GM19467 (cell line): Measurements from ENCODE around the gene CD300C.
"Not testable (repeated sequence)": the region's sequence is repeated elsewhere in the genome, so short reads cannot be mapped to it uniquely, and the experiment has no call there.

Experiments used
- ATAC-seq: cut with Tn5 transposase; IDR thresholded peaks from one replicate; pipeline ENCODE4 v1.9.1; 2021; ENCODE audit warnings: mild to moderate bottlenecking, moderate library complexity; ENCODE audit not compliant: unreplicated experiment

CD300C gene

DNA sequence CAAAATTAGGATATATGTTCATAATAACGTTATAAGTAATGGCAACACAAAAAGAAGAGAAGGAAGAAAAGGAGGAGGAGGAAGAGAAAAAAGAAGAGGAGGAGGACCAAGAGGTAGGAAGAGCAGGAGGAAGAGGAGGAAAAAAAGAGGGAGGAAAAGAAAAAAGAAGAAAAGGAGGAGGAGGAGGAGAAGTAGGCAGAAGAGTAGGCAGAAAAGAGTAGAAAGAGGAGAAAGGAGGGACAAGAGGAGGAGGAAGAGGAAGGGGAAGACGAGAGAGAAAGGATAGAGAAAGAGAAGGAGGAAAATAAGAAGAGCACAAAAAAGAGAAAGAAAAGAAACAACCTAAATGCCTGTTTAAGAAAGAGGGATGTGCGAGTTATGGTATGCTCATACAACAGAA lies 9.0 kb downstream of the CD300C start:
- ATAC-seq = no peak

DNA sequence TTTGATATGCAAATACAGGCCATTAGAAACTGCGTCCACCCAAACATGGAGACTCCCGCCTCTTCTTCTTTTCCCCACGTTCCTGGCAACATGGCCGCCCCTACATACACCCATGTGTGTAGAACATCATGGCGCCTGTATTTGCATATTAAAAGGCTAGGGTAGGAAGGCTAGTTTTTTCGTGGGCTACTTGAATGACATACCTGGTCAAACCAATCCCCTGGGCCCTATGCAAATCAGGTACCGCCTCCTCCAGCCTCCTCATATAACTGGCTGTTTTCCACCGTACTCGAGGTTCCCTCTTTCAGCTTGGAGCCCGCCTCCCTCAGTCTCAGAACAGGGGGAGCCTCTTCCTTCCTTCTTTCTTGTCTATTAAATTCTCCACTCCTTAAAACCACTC lies 13.8 kb downstream of the CD300C start:
- ATAC-seq = no peak

DNA sequence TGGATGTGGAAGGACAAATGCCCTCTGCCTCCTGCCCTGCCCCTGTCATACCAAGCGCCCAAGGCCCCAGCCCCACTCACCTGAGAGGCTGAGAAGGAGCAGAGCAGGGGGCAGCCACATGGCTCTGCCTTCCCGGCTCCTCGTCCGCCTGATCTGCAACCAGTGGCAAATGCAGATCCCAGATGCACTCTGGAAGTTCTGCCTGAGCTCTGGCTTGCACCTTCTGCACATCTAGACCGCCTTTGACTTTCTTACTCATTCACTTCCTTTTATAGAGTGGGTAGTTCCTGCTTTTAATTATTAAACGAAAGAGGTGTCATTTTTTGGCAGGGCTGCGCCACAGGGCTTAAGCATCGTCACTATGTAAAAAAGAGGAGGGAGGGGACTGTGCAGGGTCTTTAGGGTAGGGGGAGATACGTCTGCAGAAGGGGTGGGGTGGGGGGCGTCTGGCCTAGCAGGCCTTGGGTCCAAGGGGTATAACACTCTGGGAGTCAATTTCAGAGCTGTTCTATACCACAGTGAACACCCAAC lies 14.6 kb downstream of the CD300C start, which contains the start of gene CD300LB:
Gene CD300LB (minus strand): TSS at position 245 of the 531 bp plus-strand sequence. CDS start 125 bp downstream, at position 120.
- no peak for ATAC-seq

DNA sequence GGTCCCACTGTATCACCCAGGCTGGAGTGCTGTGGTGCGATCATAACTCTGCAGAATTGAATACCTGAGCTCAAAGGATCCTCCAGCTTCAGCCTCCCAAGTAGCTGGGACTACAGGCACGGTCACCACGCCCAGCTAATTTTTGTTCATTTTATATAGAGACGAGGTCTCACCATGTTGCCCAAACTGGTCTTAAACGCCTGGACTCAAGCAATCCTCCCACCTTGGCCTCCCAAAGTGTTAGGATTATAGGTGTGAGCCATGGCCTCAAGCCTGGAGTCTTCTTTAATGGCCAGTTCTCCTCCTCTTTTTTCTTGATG lies 15.1 kb downstream of the CD300C start:
- ATAC-seq = no peak

DNA sequence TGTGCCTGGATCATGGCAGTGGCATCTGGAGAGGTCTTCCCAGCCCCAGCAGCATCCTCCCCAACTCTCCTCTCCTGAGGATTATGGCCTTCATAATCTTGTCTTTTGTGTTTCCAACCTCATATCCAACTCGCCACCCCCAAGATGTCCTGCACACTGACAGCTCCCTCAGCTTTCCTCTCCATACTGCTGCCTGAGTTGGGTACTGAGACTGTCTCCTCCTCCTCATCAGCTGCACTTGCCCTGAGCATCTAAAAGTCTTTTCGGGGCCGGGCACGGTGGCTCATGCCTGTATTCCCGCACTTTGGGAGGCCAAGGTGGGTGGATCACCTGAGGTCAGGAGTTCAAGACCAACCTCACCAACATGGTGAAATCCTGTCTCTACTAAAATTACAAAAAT lies 16.7 kb downstream of the CD300C start:
- ATAC-seq = no peak

DNA sequence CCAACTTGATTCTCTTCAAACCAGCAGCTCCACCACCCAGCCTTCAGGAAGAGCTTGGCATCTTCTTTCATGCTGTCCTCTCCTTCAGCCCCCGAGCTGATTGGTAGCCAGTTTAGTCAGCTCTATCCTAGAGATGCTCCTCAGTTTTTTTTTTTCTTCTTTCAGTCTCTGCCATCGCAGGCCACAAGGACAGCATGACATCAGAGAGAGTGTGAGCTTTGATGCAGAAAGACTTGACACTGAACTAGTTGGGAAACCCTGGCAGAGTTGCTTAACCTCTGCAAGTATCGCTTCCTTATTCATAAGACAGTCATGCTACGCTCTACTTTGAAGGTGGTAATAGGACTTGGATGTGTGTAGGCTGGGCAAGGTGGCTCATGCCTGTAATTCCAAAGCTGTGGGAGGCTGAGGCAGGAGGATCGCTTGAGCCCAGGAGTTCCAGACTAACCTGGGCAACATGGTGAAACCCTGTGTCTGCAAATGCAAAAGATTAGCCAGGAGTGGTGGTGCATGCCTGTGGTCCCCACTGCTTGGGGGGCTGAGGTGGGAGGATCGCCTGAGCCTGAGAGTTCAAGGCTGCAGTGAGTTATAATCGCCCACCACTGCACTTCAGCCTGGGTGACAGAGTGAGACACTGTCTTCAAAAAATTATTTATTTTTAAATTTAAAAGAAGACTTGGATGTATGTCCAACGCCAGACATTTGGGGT lies 17.3 kb downstream of the CD300C start:
- peak; percentile 79 for ATAC-seq

DNA sequence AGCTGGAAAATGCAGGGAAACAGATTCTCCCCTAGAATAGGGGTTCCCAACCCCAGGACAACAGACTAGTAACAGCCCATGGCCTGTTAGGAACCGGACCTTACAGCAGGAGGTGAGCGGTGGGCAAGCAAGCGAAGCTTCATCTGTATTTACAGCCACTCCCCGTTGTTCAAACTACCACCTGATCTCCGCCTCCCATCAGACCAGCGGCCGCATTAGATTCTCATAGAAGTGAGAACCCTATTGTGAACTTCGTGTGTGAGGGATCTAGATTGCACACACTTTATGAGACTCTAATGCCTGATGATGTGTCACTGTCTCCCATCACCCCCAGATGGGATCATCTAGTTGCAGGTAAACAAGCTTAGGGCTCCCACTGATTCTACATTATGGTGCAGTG lies 18.2 kb downstream of the CD300C start:
- no peak for ATAC-seq

DNA sequence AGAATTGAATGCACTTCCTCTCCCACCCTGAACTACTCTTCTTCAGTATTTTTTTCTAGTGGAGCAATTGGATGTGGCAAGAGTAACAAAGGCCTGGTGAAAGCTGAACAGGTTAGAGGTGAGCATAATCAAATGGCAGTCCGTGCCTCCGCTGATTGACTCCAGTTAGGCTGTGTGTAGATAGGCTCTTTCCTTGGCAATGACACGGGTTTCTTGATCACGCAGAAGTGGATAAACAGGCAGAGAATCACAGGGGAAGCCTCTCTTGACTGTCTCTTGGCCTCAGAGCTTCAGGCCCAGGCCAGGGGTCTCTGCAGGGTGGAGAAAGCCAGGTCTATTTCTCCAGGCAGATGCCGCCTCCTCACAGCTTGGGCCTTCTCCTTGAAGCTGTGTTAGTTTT lies 18.8 kb downstream of the CD300C start:
- no peak for ATAC-seq

DNA sequence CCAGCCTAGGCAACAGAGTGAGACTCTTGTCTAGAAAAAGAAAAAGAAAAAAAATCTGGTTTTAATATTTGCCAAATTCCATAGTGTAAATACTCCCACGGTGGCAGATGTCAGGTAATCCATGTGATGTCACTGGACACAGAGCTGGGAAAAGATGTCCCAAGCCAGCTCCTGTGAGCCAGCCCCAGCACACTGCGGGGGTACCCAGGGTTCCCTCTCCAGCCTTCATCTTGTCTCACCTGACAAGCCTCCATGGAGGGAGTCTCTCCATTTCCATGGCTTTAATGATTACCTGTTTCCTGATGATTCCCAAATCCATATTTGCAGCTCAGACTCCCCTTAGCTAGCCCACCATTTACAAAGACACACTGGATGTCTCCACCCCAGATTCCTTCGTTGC lies 19.2 kb downstream of the CD300C start:
- no peak for ATAC-seq

DNA sequence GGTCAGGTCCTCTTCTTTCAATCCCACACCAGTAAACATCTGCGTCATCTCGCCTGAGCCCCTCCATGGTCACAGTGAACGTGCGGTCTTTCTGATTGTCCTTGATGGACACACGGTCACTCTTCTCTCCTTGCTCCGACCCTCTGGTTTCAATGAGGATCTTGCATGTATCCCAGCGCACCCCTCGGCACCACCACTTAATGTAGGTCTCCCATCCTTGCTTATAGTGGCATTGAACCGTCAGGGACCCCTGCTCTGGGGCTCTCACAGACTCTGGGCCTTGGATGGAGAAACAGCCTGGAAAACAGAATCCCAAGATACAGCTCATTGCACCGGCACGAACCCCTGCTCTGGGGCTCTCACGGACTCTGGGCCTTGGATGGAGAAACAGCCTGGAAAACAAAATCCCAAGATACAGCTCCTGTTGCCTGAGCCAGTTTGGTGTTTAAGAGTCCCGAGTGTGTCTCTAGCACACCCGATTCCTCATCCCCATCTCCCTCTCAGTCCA lies 20.1 kb downstream of the CD300C start:
- ATAC-seq = no peak

DNA sequence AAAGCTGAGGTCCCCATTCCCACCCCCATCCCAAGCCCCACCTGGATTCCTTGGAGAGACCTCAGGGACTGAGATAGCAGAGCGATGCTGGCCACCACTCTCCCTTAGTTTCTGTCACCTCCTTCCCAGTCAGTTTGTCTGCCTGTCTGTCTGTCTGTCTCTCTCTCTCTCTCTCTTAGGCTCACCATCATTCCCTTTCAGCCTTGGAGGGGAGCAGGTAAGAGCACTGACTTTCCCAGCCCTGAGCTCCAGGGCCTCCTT lies 20.5 kb downstream of the CD300C start:
- ATAC-seq = no peak

DNA sequence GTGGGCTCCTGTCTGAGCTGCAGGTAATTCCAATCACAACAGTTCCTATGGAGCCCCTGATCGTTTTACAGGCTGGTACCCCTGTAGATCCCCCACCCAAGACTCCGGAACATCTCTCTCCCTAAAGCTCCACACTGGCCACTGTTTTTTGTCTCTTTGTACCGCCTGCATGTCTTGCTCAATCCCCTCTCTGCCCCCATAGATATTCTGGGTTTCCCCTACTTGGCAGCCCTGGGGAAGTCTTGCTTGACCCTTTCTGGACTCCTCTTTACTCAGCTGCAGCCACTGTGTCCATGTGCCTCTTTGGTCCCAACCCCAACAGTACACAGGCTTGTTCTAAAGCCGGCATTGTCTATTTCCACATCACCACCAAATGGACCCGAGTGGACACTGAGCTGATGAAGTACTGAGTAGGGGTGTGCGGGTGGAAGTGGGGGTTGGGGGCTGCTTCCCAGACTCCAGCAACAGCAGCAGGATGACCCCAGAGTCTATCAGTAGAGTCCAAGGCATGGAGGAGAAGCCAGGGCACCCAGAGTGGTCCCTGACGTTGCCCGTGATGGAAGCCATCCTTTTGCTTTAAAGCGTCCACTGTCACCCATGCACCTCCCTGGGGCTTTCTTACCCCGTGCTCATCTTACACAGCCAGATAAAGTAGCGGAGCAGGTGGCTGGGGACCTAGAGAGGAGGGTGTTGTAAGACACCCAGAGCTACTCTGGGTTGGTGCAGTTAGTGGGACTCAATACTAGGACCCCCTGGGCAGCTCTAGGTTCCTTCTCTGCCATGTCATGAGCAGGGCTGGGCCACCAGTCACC lies 21.1 kb downstream of the CD300C start:
- ATAC-seq = no peak

DNA sequence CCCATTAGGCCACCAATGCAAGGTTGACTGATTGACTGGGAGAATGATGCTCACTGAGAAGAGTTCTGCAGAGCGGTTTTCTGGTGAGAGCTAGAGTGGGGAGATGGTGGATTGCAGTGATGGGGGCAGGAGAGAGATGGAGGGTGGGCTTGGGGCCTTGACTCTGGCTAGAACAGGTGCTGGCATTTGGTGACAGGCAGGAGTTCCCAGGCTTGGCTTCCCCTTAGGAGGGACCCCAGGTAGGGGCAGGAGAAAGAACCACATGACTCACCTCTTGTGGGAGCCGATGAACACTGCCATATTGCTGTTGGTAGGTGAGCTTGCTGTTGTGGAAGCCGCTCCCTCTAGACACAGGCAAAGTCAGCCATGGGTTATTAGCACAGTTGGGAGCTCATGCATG lies 22.6 kb downstream of the CD300C start:
- ATAC-seq = no peak

DNA sequence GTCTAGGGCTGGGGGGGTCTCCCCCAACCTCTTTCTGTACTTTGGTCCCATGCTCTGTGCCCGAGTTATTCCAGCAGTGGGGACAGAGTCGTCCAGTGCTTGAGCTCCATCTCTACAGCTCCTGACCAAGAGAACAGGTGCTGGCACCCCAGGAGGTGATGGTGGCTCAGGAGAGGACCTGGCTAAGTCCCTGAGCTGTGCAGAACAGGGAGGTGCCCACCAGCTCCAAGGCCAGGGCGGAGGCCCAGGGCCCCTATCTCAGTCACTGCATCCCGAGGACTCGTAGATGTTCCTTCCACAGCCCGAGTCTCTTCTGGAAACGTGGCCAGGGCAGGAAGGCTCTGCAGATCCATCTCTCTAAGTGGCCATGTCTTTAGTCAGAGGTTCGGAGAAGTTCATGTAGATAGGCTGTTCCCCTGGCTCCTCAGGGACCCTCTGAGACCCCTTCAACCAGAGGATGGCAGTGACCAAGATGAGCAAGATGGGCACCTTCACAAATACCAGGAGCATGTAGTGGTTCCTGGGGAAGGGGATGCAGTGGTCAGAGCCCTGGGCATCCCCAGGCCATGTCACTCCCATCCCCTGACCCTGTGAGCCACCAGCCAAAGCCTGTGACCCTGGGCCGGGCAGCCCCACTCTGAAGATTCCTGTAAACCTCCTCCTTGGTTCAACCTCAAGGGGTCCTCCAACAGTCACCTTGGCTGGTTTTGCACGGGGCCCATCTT lies 23.4 kb downstream of the CD300C start:
- no peak for ATAC-seq

DNA sequence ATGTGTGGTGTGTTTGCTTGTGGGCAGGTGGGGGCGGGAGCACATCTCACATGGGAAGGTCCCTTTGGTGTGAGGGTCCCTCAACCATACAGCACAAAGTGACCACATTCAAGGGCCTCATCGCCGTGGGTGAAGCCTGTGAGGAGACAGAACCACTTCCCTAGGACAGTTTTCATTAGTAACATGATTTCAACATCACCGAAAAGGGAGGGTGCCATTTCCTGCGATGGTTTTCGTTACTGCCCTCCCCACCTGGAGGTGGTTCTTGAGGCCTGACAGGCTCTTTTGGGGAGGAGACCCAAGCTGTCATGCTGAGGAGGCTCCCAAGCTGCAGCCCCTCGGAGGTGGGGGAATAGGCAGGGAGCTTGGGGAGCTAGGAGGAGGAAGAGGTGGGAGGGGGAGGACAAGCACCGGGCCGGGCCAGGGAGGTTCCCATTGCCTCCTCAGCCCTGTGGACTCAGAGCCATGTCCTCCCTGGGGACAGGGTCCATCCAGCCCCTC lies 24.2 kb downstream of the CD300C start:
- no peak for ATAC-seq

DNA sequence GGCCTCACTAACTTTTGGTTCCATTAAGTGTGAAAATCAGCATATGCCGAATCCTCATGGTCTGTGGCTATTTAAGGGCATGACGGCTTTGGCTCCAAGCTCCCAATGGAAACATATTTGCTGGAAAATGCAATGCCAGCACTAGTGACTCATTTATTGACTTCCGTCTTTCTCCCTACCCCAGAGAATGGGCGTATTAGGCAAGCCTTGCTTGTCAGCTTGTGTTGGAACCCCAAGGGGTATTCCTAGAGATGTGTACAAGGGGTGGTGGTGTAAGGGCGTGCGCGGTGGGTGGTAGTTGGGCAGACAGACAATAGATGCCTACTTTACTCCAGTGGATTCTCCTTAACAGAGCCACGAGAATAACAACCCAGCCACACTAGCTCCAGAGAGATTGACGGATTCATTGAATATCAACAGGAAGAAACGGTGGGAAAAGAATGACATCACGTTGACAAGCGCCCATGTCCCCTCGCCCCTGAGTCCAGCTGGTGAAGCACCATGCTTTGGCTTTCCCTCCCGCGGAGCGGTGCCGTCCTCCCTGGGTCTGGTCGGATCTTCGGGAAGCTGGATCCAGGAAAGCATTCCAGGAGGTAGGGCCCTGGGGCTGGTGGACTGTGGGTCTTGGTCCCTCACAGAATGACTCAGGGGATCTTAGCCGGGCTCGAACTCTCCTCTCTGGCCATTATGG lies 25.0 kb downstream of the CD300C start:
- ATAC-seq = no peak

DNA sequence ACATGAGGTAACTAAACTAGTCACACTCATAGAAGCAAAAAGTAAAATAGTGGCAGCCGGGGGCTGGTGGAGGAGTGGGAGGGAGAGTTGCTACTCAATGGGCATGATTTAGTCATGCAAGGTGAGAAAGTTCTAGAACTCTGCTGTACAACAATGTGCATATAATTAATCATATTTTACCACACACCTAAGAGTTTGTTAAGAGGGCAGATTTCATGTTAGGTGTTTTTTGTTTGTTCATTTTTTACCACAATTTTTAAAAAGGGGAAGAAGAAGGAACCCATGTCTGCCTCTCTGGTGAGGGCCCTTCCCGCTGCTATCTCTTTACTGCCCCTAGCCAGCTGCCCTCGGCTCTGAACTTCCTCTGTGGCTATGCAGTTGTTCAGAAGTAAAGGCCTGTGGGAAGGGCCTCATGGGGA lies 25.9 kb downstream of the CD300C start:
- no peak for ATAC-seq

DNA sequence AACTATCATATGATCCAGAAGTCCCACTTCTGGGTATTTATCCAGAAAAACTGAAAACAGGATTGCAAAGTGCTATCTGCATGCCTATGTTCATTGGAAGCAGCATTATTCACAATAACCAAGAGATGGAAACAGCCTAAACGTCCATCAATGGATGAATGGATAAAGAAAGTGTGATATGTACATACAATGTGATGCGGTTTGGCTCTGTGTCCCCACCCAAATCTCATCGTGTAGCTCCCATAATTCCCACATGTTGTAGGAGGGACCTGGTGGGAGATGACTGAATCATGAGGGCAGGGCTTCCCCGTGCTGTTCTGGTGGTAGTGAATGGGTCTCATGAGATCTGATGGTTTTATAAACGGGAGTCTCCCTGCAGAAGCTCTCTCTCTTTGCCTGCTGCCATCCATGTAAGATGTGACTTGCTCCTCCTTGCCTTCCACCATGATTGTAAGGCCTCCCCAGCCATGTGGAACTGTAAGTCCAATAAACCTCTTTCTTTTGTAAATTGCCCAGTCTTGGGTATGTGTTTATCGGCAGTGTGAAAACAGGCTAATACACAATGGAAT lies 27.4 kb downstream of the CD300C start:
- ATAC-seq = not testable (repeated sequence)

DNA sequence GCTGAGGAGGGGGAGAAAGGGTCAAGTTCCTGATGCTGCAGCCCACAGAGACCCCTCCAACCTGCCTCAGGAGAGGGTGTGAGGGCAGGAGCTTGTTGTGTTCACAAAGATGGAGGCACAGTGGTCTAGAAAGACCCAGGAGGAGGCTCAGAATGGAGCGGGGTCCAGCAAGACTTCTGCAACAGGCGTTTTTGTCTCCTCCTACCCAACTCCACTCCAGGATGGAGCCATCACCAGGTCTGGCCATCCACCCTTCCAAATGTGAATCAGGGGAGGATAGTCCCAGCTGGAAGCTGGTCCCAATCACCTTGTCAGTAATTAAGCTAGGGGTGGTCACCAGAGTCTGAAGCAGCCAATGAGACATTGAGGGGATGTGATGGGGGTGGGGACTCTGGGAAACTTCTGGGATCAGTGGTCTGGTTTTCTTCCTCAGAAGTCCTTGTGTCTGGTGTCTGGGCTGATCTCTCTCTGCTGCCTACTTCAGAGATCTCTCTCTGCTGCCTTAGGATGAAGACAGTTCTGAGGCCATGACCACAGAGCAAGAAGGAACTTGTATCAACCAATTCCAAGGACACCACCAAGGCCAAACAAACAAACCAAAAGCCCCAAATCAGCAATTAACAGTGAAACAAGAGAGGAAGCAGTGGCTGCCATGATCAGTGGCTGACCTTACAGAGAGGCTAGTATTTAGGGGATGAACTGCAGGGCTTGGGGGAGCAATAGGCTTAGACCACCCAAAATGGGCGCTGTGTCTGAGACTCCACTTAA lies 29.2 kb downstream of the CD300C start:
- no peak for ATAC-seq

DNA sequence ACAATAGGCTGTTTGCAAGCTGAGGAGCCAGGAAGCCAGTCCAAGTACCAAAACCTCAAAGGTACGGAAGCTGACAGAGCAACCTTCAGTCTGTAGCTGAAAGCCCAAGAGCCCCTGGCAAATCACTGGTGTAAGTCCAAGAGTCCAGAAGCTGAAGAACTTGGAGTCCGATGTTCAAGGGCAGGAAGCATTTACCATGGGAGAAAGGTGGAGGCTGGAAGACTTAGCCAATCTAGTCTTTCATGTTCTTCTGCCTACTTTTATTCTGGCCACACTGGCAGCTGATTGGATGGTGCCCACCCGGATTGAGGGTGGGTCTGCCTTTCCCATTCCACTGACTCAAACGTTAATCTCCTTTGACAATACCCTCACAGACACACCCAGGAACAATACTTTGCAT lies 30.0 kb downstream of the CD300C start:
- ATAC-seq = no peak
